HEK293 (cell line): Measurements from ENCODE around the gene HP1BP3.
A peak's percentile ranks its signal among the peaks of the same experiment; 100 is the strongest.

Experiments
- GFI1B ChIP-seq: fragments of 450-650 bp; formaldehyde crosslinking; IDR thresholded peaks from 2 replicates; pipeline ENCODE4 v1.5.1; 2016; ENCODE audit warnings: missing biosample characterization, missing genetic modification characterization
- HOXC10 ChIP-seq: sonication (generic); formaldehyde crosslinking; IDR thresholded peaks from 2 replicates; pipeline ENCODE4 v1.8.1; 2023; ENCODE audit warnings: mild to moderate bottlenecking, missing genetic modification reagents
- OVOL3 ChIP-seq: fragments of 450-650 bp; formaldehyde crosslinking; IDR thresholded peaks from 2 replicates; pipeline ENCODE4 v1.5.1; 2016; ENCODE audit warnings: missing biosample characterization, missing genetic modification characterization
- PRDM1 ChIP-seq: fragments of 450-650 bp; formaldehyde crosslinking; IDR thresholded peaks from 2 replicates; pipeline ENCODE4; 2016; ENCODE audit warnings: missing biosample characterization, missing genetic modification characterization
- SCRT1 ChIP-seq: fragments of 450-650 bp; formaldehyde crosslinking; IDR thresholded peaks from 2 replicates; pipeline ENCODE4 v1.5.1; 2016; ENCODE audit warnings: missing biosample characterization, missing genetic modification characterization, borderline replicate concordance
- SP7 ChIP-seq: fragments of 450-650 bp; formaldehyde crosslinking; IDR thresholded peaks from 2 replicates; pipeline ENCODE4 v1.5.1; 2016; ENCODE audit warnings: missing biosample characterization, missing genetic modification characterization
- TCF7L2 ChIP-seq: IDR thresholded peaks from 2 replicates; pipeline ENCODE4 v1.6.1; 2011; ENCODE audit warnings: low read depth, mild to moderate bottlenecking, inconsistent platforms, low read length, moderate library complexity, borderline replicate concordance
- ZEB2 ChIP-seq: fragments of 450-650 bp; formaldehyde crosslinking; IDR thresholded peaks from 2 replicates; pipeline ENCODE4 v1.5.1; 2016; ENCODE audit warnings: missing biosample characterization, missing genetic modification characterization
- ZFP3 ChIP-seq: fragments of 450-650 bp; formaldehyde crosslinking; IDR thresholded peaks from 2 replicates; pipeline ENCODE4 v1.5.1; 2016; ENCODE audit warnings: low read depth, missing biosample characterization, missing genetic modification characterization
- ZFP37 ChIP-seq: fragments of 450-650 bp; formaldehyde crosslinking; IDR thresholded peaks from 2 replicates; pipeline ENCODE4 v1.5.1; 2016; ENCODE audit warnings: missing biosample characterization, missing genetic modification characterization
- ZNF121 ChIP-seq: fragments of 450-650 bp; formaldehyde crosslinking; IDR thresholded peaks from 2 replicates; pipeline ENCODE4 v1.5.1; 2016; ENCODE audit warnings: missing biosample characterization, missing genetic modification characterization
- ZNF133 ChIP-seq: fragments of 450-650 bp; formaldehyde crosslinking; IDR thresholded peaks from 2 replicates; pipeline ENCODE4 v1.5.1; 2016; ENCODE audit warnings: missing biosample characterization, missing genetic modification characterization
- ZNF146 ChIP-seq: fragments of 450-650 bp; formaldehyde crosslinking; IDR thresholded peaks from 2 replicates; pipeline ENCODE4 v1.5.1; 2016; ENCODE audit warnings: missing biosample characterization, missing genetic modification characterization
- ZNF223 ChIP-seq: fragments of 450-650 bp; formaldehyde crosslinking; IDR thresholded peaks from 2 replicates; pipeline ENCODE4 v1.5.1; 2016; ENCODE audit warnings: missing biosample characterization, missing genetic modification characterization
- ZNF416 ChIP-seq: fragments of 450-650 bp; formaldehyde crosslinking; IDR thresholded peaks from 2 replicates; pipeline ENCODE4 v1.5.1; 2016; ENCODE audit warnings: missing biosample characterization, missing genetic modification characterization
- ZNF529 ChIP-seq: fragments of 450-650 bp; formaldehyde crosslinking; IDR thresholded peaks from 2 replicates; pipeline ENCODE4 v1.5.1; 2017; ENCODE audit warnings: missing genetic modification characterization, missing biosample characterization; ENCODE audit not compliant: insufficient replicate concordance
- ZNF560 ChIP-seq: fragments of 450-650 bp; formaldehyde crosslinking; IDR thresholded peaks from 2 replicates; pipeline ENCODE4 v1.5.1; 2017; ENCODE audit warnings: missing biosample characterization, missing genetic modification characterization, borderline replicate concordance
- ZNF571 ChIP-seq: fragments of 450-650 bp; formaldehyde crosslinking; IDR thresholded peaks from 2 replicates; pipeline ENCODE4 v1.5.0; 2017; ENCODE audit warnings: missing biosample characterization, missing genetic modification characterization
- ZNF600 ChIP-seq: fragments of 450-650 bp; formaldehyde crosslinking; IDR thresholded peaks from 2 replicates; pipeline ENCODE4 v1.5.1; 2016; ENCODE audit warnings: missing biosample characterization, missing genetic modification characterization
- ZNF629 ChIP-seq: fragments of 450-650 bp; formaldehyde crosslinking; IDR thresholded peaks from 2 replicates; pipeline ENCODE4 v1.5.1; 2017; ENCODE audit warnings: missing biosample characterization, missing genetic modification characterization
- ZNF658 ChIP-seq: fragments of 450-650 bp; formaldehyde crosslinking; IDR thresholded peaks from 2 replicates; pipeline ENCODE4; 2016; ENCODE audit warnings: missing biosample characterization, missing genetic modification characterization
- ZSCAN30 ChIP-seq: fragments of 450-650 bp; IDR thresholded peaks from 2 replicates; pipeline ENCODE4 v1.5.1; 2018; ENCODE audit warnings: missing biosample characterization, mild to moderate bottlenecking, missing genetic modification characterization, moderate library complexity
- TF ChIP-seq, protein P1 (sequence below): fragments of 450-650 bp; formaldehyde crosslinking; IDR thresholded peaks from 2 replicates; pipeline ENCODE4 v1.5.1; 2016; ENCODE audit warnings: missing biosample characterization, missing genetic modification characterization, low read depth
- TF ChIP-seq, protein P2 (sequence below): fragments of 450-650 bp; formaldehyde crosslinking; IDR thresholded peaks from 2 replicates; pipeline ENCODE4 v1.5.1; 2016; ENCODE audit warnings: missing biosample characterization, missing genetic modification characterization
- TF ChIP-seq, protein P3 (sequence below): fragments of 450-650 bp; formaldehyde crosslinking; IDR thresholded peaks from 2 replicates; pipeline ENCODE4 v1.5.1; 2017; ENCODE audit warnings: missing biosample characterization, missing genetic modification characterization
- TF ChIP-seq, protein P4 (sequence below): fragments of 450-650 bp; IDR thresholded peaks from 2 replicates; pipeline ENCODE4 v1.5.1; 2018; ENCODE audit warnings: missing biosample characterization, missing genetic modification characterization
- TF ChIP-seq, protein P5 (sequence below): fragments of 450-650 bp; IDR thresholded peaks from 2 replicates; pipeline ENCODE4 v1.5.1; 2018; ENCODE audit warnings: missing biosample characterization, mild to moderate bottlenecking, missing genetic modification characterization
- TF ChIP-seq, protein P6 (sequence below): fragments of 450-650 bp; formaldehyde crosslinking; IDR thresholded peaks from 2 replicates; pipeline ENCODE4 v1.5.1; 2016; ENCODE audit warnings: missing biosample characterization, missing genetic modification characterization

Gene HP1BP3

DNA sequence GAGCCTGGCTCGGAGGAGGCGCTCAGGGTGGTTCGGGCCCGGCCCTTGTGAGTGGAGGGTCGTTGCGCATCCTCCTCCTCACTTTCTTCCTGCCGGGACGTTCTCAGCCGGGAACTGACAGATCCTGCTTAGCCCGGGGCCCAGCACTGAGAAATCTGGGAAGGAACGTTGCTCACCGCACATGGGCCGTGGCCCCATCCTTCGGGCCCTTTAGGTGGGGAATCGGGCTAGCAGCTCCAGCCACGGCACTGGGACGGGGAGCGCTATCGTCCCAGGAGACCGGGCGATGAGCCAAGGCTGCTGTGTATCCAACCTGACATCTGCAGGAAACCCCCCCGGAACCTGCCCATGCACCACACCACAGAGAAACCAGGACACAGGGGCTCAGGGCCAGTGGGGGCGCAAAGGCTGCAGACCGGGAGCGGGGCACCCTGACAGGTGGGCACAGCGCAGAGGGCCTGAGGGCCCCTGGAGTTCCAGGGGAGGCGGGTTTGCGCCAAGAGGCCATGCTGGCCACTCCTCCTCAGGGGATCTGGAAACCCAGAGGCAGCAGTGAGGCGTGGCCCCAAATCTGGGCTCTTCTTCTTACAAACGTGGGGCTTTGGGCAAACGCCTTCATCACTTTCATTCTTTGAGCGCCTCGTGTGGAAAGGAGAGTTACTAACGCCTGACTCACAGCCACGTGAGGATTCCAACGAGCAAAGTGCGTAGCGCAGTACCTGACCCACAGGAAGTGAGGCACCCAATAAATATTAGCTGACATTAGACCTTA lies 54.3 kb downstream of the HP1BP3 start, which contains the start of gene SH2D5 (continued):
- TF ChIP-seq, protein P1, sequence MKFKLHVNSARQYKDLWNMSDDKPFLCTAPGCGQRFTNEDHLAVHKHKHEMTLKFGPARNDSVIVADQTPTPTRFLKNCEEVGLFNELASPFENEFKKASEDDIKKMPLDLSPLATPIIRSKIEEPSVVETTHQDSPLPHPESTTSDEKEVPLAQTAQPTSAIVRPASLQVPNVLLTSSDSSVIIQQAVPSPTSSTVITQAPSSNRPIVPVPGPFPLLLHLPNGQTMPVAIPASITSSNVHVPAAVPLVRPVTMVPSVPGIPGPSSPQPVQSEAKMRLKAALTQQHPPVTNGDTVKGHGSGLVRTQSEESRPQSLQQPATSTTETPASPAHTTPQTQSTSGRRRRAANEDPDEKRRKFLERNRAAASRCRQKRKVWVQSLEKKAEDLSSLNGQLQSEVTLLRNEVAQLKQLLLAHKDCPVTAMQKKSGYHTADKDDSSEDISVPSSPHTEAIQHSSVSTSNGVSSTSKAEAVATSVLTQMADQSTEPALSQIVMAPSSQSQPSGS: no peak
- TF ChIP-seq ZNF600 (tag by site-specific recombination): peak; percentile 74; the same call in 1 of the 2 replicates
- TF ChIP-seq ZNF416 (tag by site-specific recombination): no peak
- TF ChIP-seq ZEB2 (tag by site-specific recombination): peak; percentile 46
- TF ChIP-seq ZNF133 (tag by site-specific recombination): no peak
- TF ChIP-seq ZNF658 (tag by site-specific recombination): no peak
- 0 out of 2 replicates have a peak, but pooled peaks have one; percentile 22 for TF ChIP-seq ZFP37 (tag by site-specific recombination)
- no peak for TF ChIP-seq ZNF560
- no peak for TF ChIP-seq ZSCAN30 (tag by site-specific recombination)
- TF ChIP-seq, protein P2, sequence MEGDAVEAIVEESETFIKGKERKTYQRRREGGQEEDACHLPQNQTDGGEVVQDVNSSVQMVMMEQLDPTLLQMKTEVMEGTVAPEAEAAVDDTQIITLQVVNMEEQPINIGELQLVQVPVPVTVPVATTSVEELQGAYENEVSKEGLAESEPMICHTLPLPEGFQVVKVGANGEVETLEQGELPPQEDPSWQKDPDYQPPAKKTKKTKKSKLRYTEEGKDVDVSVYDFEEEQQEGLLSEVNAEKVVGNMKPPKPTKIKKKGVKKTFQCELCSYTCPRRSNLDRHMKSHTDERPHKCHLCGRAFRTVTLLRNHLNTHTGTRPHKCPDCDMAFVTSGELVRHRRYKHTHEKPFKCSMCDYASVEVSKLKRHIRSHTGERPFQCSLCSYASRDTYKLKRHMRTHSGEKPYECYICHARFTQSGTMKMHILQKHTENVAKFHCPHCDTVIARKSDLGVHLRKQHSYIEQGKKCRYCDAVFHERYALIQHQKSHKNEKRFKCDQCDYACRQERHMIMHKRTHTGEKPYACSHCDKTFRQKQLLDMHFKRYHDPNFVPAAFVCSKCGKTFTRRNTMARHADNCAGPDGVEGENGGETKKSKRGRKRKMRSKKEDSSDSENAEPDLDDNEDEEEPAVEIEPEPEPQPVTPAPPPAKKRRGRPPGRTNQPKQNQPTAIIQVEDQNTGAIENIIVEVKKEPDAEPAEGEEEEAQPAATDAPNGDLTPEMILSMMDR: peak; percentile 56
- 0 out of 2 replicates have a peak, but pooled peaks have one; percentile 41 for TF ChIP-seq ZNF629 (tag by site-specific recombination)
- TF ChIP-seq HOXC10: no peak
- TF ChIP-seq ZNF529: no peak
- TF ChIP-seq, protein P3, sequence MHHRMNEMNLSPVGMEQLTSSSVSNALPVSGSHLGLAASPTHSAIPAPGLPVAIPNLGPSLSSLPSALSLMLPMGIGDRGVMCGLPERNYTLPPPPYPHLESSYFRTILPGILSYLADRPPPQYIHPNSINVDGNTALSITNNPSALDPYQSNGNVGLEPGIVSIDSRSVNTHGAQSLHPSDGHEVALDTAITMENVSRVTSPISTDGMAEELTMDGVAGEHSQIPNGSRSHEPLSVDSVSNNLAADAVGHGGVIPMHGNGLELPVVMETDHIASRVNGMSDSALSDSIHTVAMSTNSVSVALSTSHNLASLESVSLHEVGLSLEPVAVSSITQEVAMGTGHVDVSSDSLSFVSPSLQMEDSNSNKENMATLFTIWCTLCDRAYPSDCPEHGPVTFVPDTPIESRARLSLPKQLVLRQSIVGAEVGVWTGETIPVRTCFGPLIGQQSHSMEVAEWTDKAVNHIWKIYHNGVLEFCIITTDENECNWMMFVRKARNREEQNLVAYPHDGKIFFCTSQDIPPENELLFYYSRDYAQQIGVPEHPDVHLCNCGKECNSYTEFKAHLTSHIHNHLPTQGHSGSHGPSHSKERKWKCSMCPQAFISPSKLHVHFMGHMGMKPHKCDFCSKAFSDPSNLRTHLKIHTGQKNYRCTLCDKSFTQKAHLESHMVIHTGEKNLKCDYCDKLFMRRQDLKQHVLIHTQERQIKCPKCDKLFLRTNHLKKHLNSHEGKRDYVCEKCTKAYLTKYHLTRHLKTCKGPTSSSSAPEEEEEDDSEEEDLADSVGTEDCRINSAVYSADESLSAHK (tag by site-specific recombination): no peak
- TF ChIP-seq ZNF146 (tag by site-specific recombination): no peak
- 0 out of 2 replicates have a peak, but pooled peaks have one; percentile 50 for TF ChIP-seq SP7 (tag by site-specific recombination)
- peak; percentile 84 for TF ChIP-seq PRDM1 (tag by site-specific recombination)
- peak; percentile 16; the same call in 1 of the 2 replicates for TF ChIP-seq SCRT1 (tag by site-specific recombination)
- TF ChIP-seq ZNF121 (tag by site-specific recombination): no peak
- TF ChIP-seq, protein P4, sequence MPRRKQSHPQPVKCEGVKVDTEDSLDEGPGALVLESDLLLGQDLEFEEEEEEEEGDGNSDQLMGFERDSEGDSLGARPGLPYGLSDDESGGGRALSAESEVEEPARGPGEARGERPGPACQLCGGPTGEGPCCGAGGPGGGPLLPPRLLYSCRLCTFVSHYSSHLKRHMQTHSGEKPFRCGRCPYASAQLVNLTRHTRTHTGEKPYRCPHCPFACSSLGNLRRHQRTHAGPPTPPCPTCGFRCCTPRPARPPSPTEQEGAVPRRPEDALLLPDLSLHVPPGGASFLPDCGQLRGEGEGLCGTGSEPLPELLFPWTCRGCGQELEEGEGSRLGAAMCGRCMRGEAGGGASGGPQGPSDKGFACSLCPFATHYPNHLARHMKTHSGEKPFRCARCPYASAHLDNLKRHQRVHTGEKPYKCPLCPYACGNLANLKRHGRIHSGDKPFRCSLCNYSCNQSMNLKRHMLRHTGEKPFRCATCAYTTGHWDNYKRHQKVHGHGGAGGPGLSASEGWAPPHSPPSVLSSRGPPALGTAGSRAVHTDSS (tag by site-specific recombination): peak; percentile 31; the same call in 1 of the 2 replicates
- no peak for TF ChIP-seq OVOL3 (tag by site-specific recombination)
- TF ChIP-seq TCF7L2: no peak
- no peak for TF ChIP-seq ZNF223 (tag by site-specific recombination)
- TF ChIP-seq GFI1B (tag by site-specific recombination): no peak
- no peak for TF ChIP-seq ZFP3
- TF ChIP-seq, protein P5, sequence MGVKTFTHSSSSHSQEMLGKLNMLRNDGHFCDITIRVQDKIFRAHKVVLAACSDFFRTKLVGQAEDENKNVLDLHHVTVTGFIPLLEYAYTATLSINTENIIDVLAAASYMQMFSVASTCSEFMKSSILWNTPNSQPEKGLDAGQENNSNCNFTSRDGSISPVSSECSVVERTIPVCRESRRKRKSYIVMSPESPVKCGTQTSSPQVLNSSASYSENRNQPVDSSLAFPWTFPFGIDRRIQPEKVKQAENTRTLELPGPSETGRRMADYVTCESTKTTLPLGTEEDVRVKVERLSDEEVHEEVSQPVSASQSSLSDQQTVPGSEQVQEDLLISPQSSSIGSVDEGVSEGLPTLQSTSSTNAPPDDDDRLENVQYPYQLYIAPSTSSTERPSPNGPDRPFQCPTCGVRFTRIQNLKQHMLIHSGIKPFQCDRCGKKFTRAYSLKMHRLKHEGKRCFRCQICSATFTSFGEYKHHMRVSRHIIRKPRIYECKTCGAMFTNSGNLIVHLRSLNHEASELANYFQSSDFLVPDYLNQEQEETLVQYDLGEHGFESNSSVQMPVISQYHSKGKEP (tag by site-specific recombination): no peak
- TF ChIP-seq, protein P6, sequence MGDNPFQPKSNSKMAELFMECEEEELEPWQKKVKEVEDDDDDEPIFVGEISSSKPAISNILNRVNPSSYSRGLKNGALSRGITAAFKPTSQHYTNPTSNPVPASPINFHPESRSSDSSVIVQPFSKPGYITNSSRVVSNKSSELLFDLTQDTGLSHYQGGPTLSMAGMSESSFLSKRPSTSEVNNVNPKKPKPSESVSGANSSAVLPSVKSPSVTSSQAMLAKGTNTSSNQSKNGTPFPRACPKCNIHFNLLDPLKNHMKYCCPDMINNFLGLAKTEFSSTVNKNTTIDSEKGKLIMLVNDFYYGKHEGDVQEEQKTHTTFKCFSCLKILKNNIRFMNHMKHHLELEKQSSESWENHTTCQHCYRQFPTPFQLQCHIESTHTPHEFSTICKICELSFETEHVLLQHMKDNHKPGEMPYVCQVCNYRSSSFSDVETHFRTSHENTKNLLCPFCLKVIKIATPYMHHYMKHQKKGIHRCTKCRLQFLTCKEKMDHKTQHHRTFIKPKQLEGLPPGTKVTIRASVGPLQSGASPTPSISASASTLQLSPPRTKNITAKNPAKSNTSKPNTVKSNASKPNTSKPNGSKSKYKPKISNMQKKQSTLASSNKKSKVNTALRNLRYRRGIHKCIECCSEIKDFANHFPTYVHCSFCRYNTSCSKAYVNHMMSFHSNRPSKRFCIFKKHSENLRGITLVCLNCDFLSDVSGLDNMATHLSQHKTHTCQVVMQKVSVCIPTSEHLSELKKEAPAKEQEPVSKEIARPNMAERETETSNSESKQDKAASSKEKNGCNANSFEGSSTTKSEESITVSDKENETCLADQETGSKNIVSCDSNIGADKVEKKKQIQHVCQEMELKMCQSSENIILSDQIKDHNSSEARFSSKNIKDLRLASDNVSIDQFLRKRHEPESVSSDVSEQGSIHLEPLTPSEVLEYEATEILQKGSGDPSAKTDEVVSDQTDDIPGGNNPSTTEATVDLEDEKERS (tag by site-specific recombination): 0 out of 2 replicates have a peak, but pooled peaks have one; percentile 6
- no peak for TF ChIP-seq ZNF571 (tag by site-specific recombination)
